Sciatic nerve (tissue), 2 donors: ENCODE measurements around the gene ARID3A. TPM values are rescaled to one million over a fixed set of nuclear protein-coding genes. Genes with fewer than 3 reads are reported as not detected.

Experiments
- ATAC-seq: fragments of 200-7000 bp; cut with Tn5 transposase; one replicate; pipeline ENCODE4 v1.9.1; 2020; ENCODE audit warnings: mild to moderate bottlenecking, moderate library complexity
- DNase-seq: peaks from one replicate; pipeline ENCODE4 v3.0.0-alpha.2; 2020; ENCODE audit warnings: low spot score
- intact Hi-C: fragments of 100-400 bp; cut with DNase I; formaldehyde crosslinking; loops from one replicate; pipeline ENCODE4 v1.14.2; 2022
- total RNA-seq: library from RNA; stranded (reverse); fragmentation: NEBNext Ultra II Directional; extraction: Animal tissue kit (Norgen Biotek cat#: 25700); gene quantifications from one replicate; pipeline ENCODE4 v1.2.1, GENCODE V29; 2021
- donor health status: DM: no; HTN: no; CAD: no.
- donor health status: DM: no; HTN: no; CAD: no.

The ARID3A gene
- total RNA-seq, 1 donor from 2014 or later, result 13.6 TPM

- DNase-seq, result no peak
- intact Hi-C loops, result no loop called here
These were observed 44.9 kb downstream of the ARID3A start for GRCh38 chr19:970695-971094.

GRCh38 chr19:971795-972194 is 46.0 kb downstream of the ARID3A start:
- intact Hi-C loops, result no loop called here
- ATAC-seq, result no peak
- DNase-seq, result no peak

More at GRCh38 chr19:970695-971094, 44.9 kb downstream of the ARID3A start:
- no peak for ATAC-seq

- DNase-seq (no peak), ATAC-seq (no peak)
- intact Hi-C loops, result no loop called here
These were observed 46.4 kb downstream of the ARID3A start for GRCh38 chr19:972281-972680.

GRCh38 chr19:973726-974563 is 48.1 kb downstream of the ARID3A start:
- intact Hi-C loops, result no loop called here
- DNase-seq (no peak), ATAC-seq (no peak)

GRCh38 chr19:974564-975257 is 48.9 kb downstream of the ARID3A start:
- intact Hi-C loops, result no loop called here
- ATAC-seq, result peak; percentile 20

GRCh38 chr19:976476-976875 is 50.6 kb downstream of the ARID3A start:
- ATAC-seq (no peak), DNase-seq (no peak)
- intact Hi-C loops, result no loop called here

More at GRCh38 chr19:974564-975257, 48.9 kb downstream of the ARID3A start:
- no peak for DNase-seq

- intact Hi-C loops, result no loop called here
- DNase-seq (no peak), ATAC-seq (no peak)
These were observed 51.2 kb downstream of the ARID3A start for GRCh38 chr19:977058-977464.

- intact Hi-C loops, result no loop called here
- no peak for DNase-seq
- ATAC-seq, result no peak
These were observed 53.5 kb downstream of the ARID3A start for GRCh38 chr19:979318-979741.

GRCh38 chr19:980133-980998 is 54.5 kb downstream of the ARID3A start:
- intact Hi-C loops, result no loop called here
- DNase-seq (no peak), ATAC-seq (no peak)

GRCh38 chr19:982567-983170 is 56.8 kb downstream of the ARID3A start:
- DNase-seq (peak; percentile 82), ATAC-seq (peak; percentile 66)
- intact Hi-C loops, result loop anchor here (2.0 kb wide), 1 partner anchor 56 kb away; the partner anchor contains the start of gene ARID3A

- DNase-seq (peak; percentile 97), ATAC-seq (peak; percentile 96)
- intact Hi-C loops, result no loop called here
These were observed 58.5 kb downstream of the ARID3A start, which contains the start of gene WDR18 for GRCh38 chr19:984165-984967. Gene WDR18, plus strand, starts transcription at chr19:984345. Its CDS starts 9 bp downstream, at chr19:984354.

- DNase-seq (no peak), ATAC-seq (no peak)
- intact Hi-C loops, result no loop called here
These were observed 60.2 kb downstream of the ARID3A start for GRCh38 chr19:986083-986482.

- DNase-seq, result no peak
- no peak for ATAC-seq
- intact Hi-C loops, result no loop called here
These were observed 62.2 kb downstream of the ARID3A start for GRCh38 chr19:988081-988480.

GRCh38 chr19:988510-988909 is 62.7 kb downstream of the ARID3A start:
- DNase-seq, result no peak
- intact Hi-C loops, result no loop called here
- no peak for ATAC-seq

- intact Hi-C loops, result no loop called here
- ATAC-seq, result no peak
- DNase-seq, result no peak
These were observed 63.7 kb downstream of the ARID3A start for GRCh38 chr19:989381-990081.

GRCh38 chr19:990119-990571 is 64.3 kb downstream of the ARID3A start:
- ATAC-seq, result no peak
- no peak for DNase-seq
- intact Hi-C loops, result no loop called here

- ATAC-seq, result no peak
- DNase-seq, result no peak
- intact Hi-C loops, result no loop called here
These were observed 64.9 kb downstream of the ARID3A start for GRCh38 chr19:990746-991145.
